K562 (cell line): ENCODE data around the gene ITGAL. TPM values are rescaled to one million over a fixed set of nuclear protein-coding genes. Genes with fewer than 3 reads are reported as not detected.

Experiments
- ARID4B ChIP-seq: sonication (generic); formaldehyde crosslinking; IDR thresholded peaks from 2 replicates; pipeline ENCODE4 v1.8.0; 2022; ENCODE audit warnings: mild to moderate bottlenecking, missing genetic modification reagents
- CAMTA2 ChIP-seq: fragments of 250-450 bp; sonication (Bioruptor Pico); conservative IDR thresholded peaks from 2 replicates; pipeline ENCODE4 v1.5.1; 2022
- CREBBP ChIP-seq: IDR thresholded peaks from one replicate; pipeline ENCODE4 v1.6.1; 2012; ENCODE audit warnings: low read depth, mild to moderate bottlenecking, control low read depth, inconsistent platforms, low read length
- CREM ChIP-seq: IDR thresholded peaks from 2 replicates; pipeline ENCODE4 v1.6.1; 2014; ENCODE audit warnings: antibody characterized with exemption, low read depth
- DDX20 ChIP-seq: fragments of 450-650 bp; IDR thresholded peaks from 2 replicates; pipeline ENCODE4 v1.6.1; 2016; ENCODE audit warnings: missing genetic modification characterization, low read depth, mild to moderate bottlenecking, missing compliant biosample characterization, moderate library complexity
- ESRRA ChIP-seq: fragments of 450-650 bp; IDR thresholded peaks from 2 replicates; pipeline ENCODE4 v1.6.1; 2014; ENCODE audit warnings: low read depth, mild to moderate bottlenecking, moderate library complexity, borderline replicate concordance
- FOXA1 ChIP-seq: fragments of 450-650 bp; IDR thresholded peaks from 2 replicates; pipeline ENCODE4 v1.6.1; 2016; ENCODE audit warnings: mild to moderate bottlenecking, borderline replicate concordance
- FOXM1 ChIP-seq, 2 experiments: fragments of 450-650 bp in 1 of 2; sonication (generic) in 1 of 2; formaldehyde crosslinking in 1 of 2; IDR thresholded peaks; 2 replicates each; pipeline versions ENCODE4 v1.6.1 to v1.9.0; 2017 to 2022; ENCODE audit warnings: low read depth in 2 of 2, mild to moderate bottlenecking in 2 of 2, missing genetic modification reagents in 1 of 2, moderate library complexity in 1 of 2
- HOMEZ ChIP-seq: fragments of 250-450 bp; sonication (Bioruptor Pico); IDR thresholded peaks from 2 replicates; pipeline ENCODE4 v1.4.0; 2020; ENCODE audit warnings: mild to moderate bottlenecking, moderate library complexity
- KLF13 ChIP-seq: fragments of 450-650 bp; IDR thresholded peaks from 2 replicates; pipeline ENCODE4 v1.6.1; 2016; ENCODE audit warnings: missing genetic modification characterization, low read depth, mild to moderate bottlenecking, missing compliant biosample characterization, moderate library complexity, borderline replicate concordance
- MTA1 ChIP-seq: fragments of 450-650 bp; IDR thresholded peaks from 2 replicates; pipeline ENCODE4 v1.6.1; 2017; ENCODE audit warnings: borderline replicate concordance
- PRMT5 ChIP-seq: sonication (generic); formaldehyde crosslinking; IDR thresholded peaks from 2 replicates; pipeline ENCODE4 v1.5.0; 2020; ENCODE audit warnings: missing genetic modification reagents
- PURB ChIP-seq: sonication (generic); formaldehyde crosslinking; IDR thresholded peaks from 2 replicates; pipeline ENCODE4 v1.9.0; 2021; ENCODE audit warnings: low read depth, mild to moderate bottlenecking, missing genetic modification reagents
- SNIP1 ChIP-seq: fragments of 450-650 bp; IDR thresholded peaks from 2 replicates; pipeline ENCODE4 v1.7.1; 2017; ENCODE audit warnings: low read depth, mild to moderate bottlenecking
- TOE1 ChIP-seq, 2 experiments: fragments of 450-650 bp in 1 of 2; sonication (generic) in 1 of 2; formaldehyde crosslinking in 1 of 2; IDR thresholded peaks; 2 replicates each; pipeline versions ENCODE4 v1.7.1 to v1.8.0; 2016 to 2022; ENCODE audit warnings: borderline replicate concordance in 2 of 2, mild to moderate bottlenecking in 2 of 2, antibody characterized with exemption in 1 of 2, inconsistent platforms in 1 of 2, low read depth in 1 of 2, missing genetic modification reagents in 1 of 2, moderate library complexity in 1 of 2
- ZNF133 ChIP-seq: fragments of 250-450 bp; sonication (Bioruptor Pico); IDR thresholded peaks from 2 replicates; pipeline ENCODE4 v1.4.0; 2020; ENCODE audit warnings: mild to moderate bottlenecking
- ZNF395 ChIP-seq: fragments of 200-800 bp; sonication (Bioruptor generic); IDR thresholded peaks from 2 replicates; pipeline ENCODE4 v1.6.1; 2017; ENCODE audit warnings: missing genetic modification characterization, missing compliant biosample characterization
- ZNF408 ChIP-seq: fragments of 250-450 bp; sonication (Bioruptor Pico); IDR thresholded peaks from 2 replicates; pipeline ENCODE4 v1.4.0; 2020; ENCODE audit warnings: low read depth, mild to moderate bottlenecking, moderate library complexity
- ZNF830 ChIP-seq: fragments of 250-450 bp; sonication (Bioruptor Pico); IDR thresholded peaks from 2 replicates; pipeline ENCODE4 v1.5.0; 2021; ENCODE audit warnings: mild to moderate bottlenecking
- ZSCAN29 ChIP-seq: fragments of 450-650 bp; IDR thresholded peaks from 2 replicates; pipeline ENCODE4 v1.6.1; 2017
- polyA plus RNA-seq, 8 experiments: library from polyadenylated mRNA; depleted of rRNA in 4 of 8; stranded (reverse) in 5 of 8; unstranded in 3 of 8; fragments of >200 nt; fragmentation: Nextera tagmentation in 2 of 8; fragmentation: Illumina TruSeq in 1 of 8; extraction: Ambion mirVana in 2 of 8; extraction: Trizol in 1 of 8; gene quantifications; 2 replicates each; pipeline versions ENCODE4 v1.2.1 to v1.2.3, GENCODE V29; 2011 to 2014; ENCODE audit warnings: inconsistent platforms in 1 of 8, missing spikeins in 1 of 8
- total RNA-seq, 7 experiments: library from RNA; depleted of rRNA in 6 of 7; stranded (reverse); fragments of >200 nt in 6 of 7; fragmentation: Illumina TruSeq in 2 of 7; extraction: Trizol in 2 of 7; gene quantifications; 2 replicates each; pipeline versions ENCODE4 v1.2.1 to v1.2.3, GENCODE V29; 2011 to 2021; ENCODE audit warnings: low replicate concordance in 1 of 7

ITGAL gene
- total and polyA plus RNA-seq, 9 of the 15 experiments (the other 6 are each of a cell fraction or from before 2014, with no cell fraction given): 0.01 to 0.53 TPM; not detected in 7

GRCh38 chr16:30491744-30492308, 19.3 kb downstream of the ITGAL start (continued):
- TF ChIP-seq ZNF395 (CRISPR knock-in tag) (no peak), CAMTA2 (CRISPR knock-in tag) (no peak), SNIP1 (no peak), PRMT5 (CRISPR knock-in tag) (no peak), FOXA1 (no peak), PURB (CRISPR knock-in tag) (no peak), ZNF408 (CRISPR knock-in tag) (no peak), ZSCAN29 (no peak), ESRRA (no peak), TOE1 (IDR thresholded peaks at IDR 0.05; ENCODE audit: borderline replicate concordance) (0 out of 2 replicates have a peak, but pooled peaks have one; percentile 6), TOE1 (CRISPR knock-in tag; IDR thresholded peaks at IDR 0.05; ENCODE audit: borderline replicate concordance, low read depth) (no peak), MTA1 (peak; percentile 29; the same call in 1 of the 2 replicates), ARID4B (CRISPR knock-in tag) (no peak), HOMEZ (no peak), DDX20 (tag) (no peak), KLF13 (no peak), FOXM1 (IDR thresholded peaks at IDR 0.05; ENCODE audit: low read depth) (no peak; the same call in 1 of the 2 replicates), FOXM1 (CRISPR knock-in tag; IDR thresholded peaks at IDR 0.05; ENCODE audit: low read depth) (no peak), ZNF133 (CRISPR knock-in tag) (no peak), ZNF830 (CRISPR knock-in tag) (no peak), CREM (0 out of 2 replicates have a peak, but pooled peaks have one; percentile 17), CREBBP (no peak)
